ENCODE results near the gene EVC. TPM values are rescaled to one million over a fixed set of nuclear protein-coding genes. Genes with fewer than 3 reads are reported as not detected.

EVC gene
- total RNA-seq, 1 experiment from 2014 or later: not detected

DNA sequence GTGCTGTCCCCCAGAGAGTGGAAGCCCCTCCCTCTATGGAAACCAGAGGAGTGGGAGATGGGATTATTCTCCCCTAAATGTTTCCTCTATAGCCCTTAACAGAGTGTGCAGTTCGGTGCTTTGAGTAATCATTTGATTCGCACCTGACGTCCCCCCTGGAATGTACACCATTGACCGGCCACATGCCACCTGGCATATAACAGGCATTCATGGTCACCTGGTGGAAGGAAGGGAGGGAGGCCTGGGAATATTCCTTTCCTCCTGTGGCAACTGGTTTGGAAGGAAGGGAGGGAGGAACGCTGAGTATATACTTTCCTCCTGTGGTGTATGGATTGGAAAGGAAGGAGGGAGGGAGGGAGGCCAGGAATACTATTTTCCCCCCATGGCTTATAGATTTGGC lies 104.6 kb downstream of the EVC start:
- CTCF ChIA-PET: no interaction called here
- no peaks in the 10 kb centered on the region for H3K4me1 ChIP-seq
- POLR2A ChIA-PET: no interaction called here
- no TSS peak for BruUV-seq (replicated peaks)
- no peak for DNase-seq
- no peak overlapping the region for H3K27ac Mint-ChIP-seq (ENCODE audit: unreplicated experiment)
- peaks cover 9% of the 10 kb centered on the region for H3K27me3 Mint-ChIP-seq (ENCODE audit: insufficient read depth, unreplicated experiment)
- no peak overlapping the region for H3K4me3 ChIP-seq (ENCODE audit: low read depth, low read length)
- no peaks in the 10 kb centered on the region; the same call in 1 of the 2 replicates for H3K27me3 ChIP-seq (replicated peaks; ENCODE audit: control insufficient read depth, insufficient read depth, low read length)
- no peaks in the 10 kb centered on the region for H3K4me1 Mint-ChIP-seq (ENCODE audit: low read depth, unreplicated experiment)
- intact Hi-C loops (cut with micrococcal nuclease; ENCODE audit: unreplicated experiment): no loop called here
- H3K36me3 ChIP-seq (ENCODE audit: control insufficient read depth, insufficient read depth, low read length): no peaks in the 10 kb centered on the region
- TF ChIP-seq, protein P1, sequence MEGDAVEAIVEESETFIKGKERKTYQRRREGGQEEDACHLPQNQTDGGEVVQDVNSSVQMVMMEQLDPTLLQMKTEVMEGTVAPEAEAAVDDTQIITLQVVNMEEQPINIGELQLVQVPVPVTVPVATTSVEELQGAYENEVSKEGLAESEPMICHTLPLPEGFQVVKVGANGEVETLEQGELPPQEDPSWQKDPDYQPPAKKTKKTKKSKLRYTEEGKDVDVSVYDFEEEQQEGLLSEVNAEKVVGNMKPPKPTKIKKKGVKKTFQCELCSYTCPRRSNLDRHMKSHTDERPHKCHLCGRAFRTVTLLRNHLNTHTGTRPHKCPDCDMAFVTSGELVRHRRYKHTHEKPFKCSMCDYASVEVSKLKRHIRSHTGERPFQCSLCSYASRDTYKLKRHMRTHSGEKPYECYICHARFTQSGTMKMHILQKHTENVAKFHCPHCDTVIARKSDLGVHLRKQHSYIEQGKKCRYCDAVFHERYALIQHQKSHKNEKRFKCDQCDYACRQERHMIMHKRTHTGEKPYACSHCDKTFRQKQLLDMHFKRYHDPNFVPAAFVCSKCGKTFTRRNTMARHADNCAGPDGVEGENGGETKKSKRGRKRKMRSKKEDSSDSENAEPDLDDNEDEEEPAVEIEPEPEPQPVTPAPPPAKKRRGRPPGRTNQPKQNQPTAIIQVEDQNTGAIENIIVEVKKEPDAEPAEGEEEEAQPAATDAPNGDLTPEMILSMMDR (IDR thresholded peaks at IDR 0.05; ENCODE audit: insufficient read depth in 1 of 2, low read depth in 1 of 2, low read length in 1 of 2, severe bottlenecking in 1 of 2, unreplicated experiment in 1 of 2): no peak
- H3K9me3 ChIP-seq: no peaks in the 10 kb centered on the region
- no peaks in the 10 kb centered on the region for H3K36me3 Mint-ChIP-seq (ENCODE audit: insufficient read depth, unreplicated experiment)
- no peak overlapping the region for H3K4me3 Mint-ChIP-seq (ENCODE audit: unreplicated experiment)
- H3K9me3 Mint-ChIP-seq (ENCODE audit: unreplicated experiment): no peaks in the 10 kb centered on the region

DNA sequence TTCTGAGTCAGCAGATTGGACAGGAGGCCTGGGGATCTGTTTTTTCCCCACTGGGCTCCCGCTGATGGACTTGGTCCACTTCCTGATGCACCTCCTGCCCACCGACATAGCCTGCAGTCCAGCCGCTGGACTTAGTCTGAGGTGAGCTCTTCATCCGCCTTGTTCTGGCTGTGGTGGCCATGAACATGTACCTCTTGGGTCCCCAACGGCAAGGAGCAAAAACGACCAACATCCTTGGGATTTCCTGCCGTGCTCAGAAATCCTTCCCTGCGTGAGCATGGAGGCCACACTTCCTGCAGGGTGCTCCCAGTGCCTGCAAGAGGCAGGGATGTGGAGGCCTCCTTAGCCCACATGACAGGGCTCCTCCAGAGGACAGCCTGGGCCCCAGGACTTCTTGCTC lies 105.1 kb downstream of the EVC start:
- no peak for DNase-seq
- H3K4me1 ChIP-seq: no peaks in the 10 kb centered on the region
- peaks cover 9% of the 10 kb centered on the region for H3K27me3 Mint-ChIP-seq (ENCODE audit: insufficient read depth, unreplicated experiment)
- TF ChIP-seq, protein P1 (IDR thresholded peaks at IDR 0.05; ENCODE audit: insufficient read depth in 1 of 2, low read depth in 1 of 2, low read length in 1 of 2, severe bottlenecking in 1 of 2, unreplicated experiment in 1 of 2): no peak
- no peaks in the 10 kb centered on the region for H3K9me3 Mint-ChIP-seq (ENCODE audit: unreplicated experiment)
- BruUV-seq (replicated peaks): no TSS peak
- no peaks in the 10 kb centered on the region for H3K9me3 ChIP-seq
- H3K4me1 Mint-ChIP-seq (ENCODE audit: low read depth, unreplicated experiment): no peaks in the 10 kb centered on the region
- no peaks in the 10 kb centered on the region; the same call in 1 of the 2 replicates for H3K27me3 ChIP-seq (replicated peaks; ENCODE audit: control insufficient read depth, insufficient read depth, low read length)
- no peaks in the 10 kb centered on the region for H3K36me3 ChIP-seq (ENCODE audit: control insufficient read depth, insufficient read depth, low read length)
- no peak overlapping the region for H3K4me3 Mint-ChIP-seq (ENCODE audit: unreplicated experiment)
- ChIA-PET CTCF (no interaction called here), POLR2A (no interaction called here)
- H3K27ac Mint-ChIP-seq (ENCODE audit: unreplicated experiment): no peak overlapping the region
- H3K36me3 Mint-ChIP-seq (ENCODE audit: insufficient read depth, unreplicated experiment): no peaks in the 10 kb centered on the region
- intact Hi-C loops (cut with micrococcal nuclease; ENCODE audit: unreplicated experiment): no loop called here
- no peak overlapping the region for H3K4me3 ChIP-seq (ENCODE audit: low read depth, low read length)

DNA sequence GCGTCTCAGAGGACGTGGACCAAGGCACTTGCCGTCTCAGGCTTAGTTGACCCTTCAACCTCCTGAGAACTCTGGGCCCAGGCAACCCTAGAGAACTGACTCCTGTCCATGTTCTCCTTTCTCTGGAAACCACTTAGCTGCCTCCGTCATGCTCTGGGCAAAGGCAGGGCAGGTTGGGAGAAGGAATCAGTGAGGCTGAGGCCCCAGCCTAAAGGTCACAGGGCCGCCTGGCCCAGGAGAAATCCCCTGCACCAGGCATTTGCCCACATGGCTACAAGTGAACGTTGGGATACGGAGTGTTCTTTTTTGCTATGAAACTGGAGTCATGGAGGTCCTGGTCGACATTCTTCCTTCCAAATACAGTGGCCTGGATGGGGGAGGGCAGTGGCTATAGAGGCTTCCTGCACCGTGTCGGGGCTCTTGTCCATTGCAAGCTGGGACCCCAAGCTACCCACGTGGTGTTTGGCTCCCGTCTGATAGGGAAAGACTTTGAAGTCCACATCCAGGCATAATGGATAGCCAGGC lies 105.9 kb downstream of the EVC start:
- Histone ChIP-seq H3K9me3 (no peaks in the 10 kb centered on the region), H3K27me3 (replicated peaks; ENCODE audit: control insufficient read depth, insufficient read depth, low read length) (no peaks in the 10 kb centered on the region; the same call in 1 of the 2 replicates), H3K4me3 (ENCODE audit: low read depth, low read length) (no peak overlapping the region), H3K36me3 (ENCODE audit: control insufficient read depth, insufficient read depth, low read length) (no peaks in the 10 kb centered on the region), H3K4me1 (no peaks in the 10 kb centered on the region)
- POLR2A ChIA-PET: no interaction called here
- H3K27me3 Mint-ChIP-seq (ENCODE audit: insufficient read depth, unreplicated experiment): peaks cover 9% of the 10 kb centered on the region
- intact Hi-C loops (cut with micrococcal nuclease; ENCODE audit: unreplicated experiment): no loop called here
- H3K27ac Mint-ChIP-seq (ENCODE audit: unreplicated experiment): no peak overlapping the region
- no peaks in the 10 kb centered on the region for H3K36me3 Mint-ChIP-seq (ENCODE audit: insufficient read depth, unreplicated experiment)
- CTCF ChIA-PET: no interaction called here
- BruUV-seq (replicated peaks): no TSS peak
- no peak overlapping the region for H3K4me3 Mint-ChIP-seq (ENCODE audit: unreplicated experiment)
- H3K9me3 Mint-ChIP-seq (ENCODE audit: unreplicated experiment): no peaks in the 10 kb centered on the region
- TF ChIP-seq, protein P1 (IDR thresholded peaks at IDR 0.05; ENCODE audit: insufficient read depth in 1 of 2, low read depth in 1 of 2, low read length in 1 of 2, severe bottlenecking in 1 of 2, unreplicated experiment in 1 of 2): no peak
- no peaks in the 10 kb centered on the region for H3K4me1 Mint-ChIP-seq (ENCODE audit: low read depth, unreplicated experiment)
- no peak for DNase-seq

All from Caco-2 (cell line).